GM10248 (cell line): ENCODE measurements around the gene DGKG.
A peak's percentile ranks its signal among the peaks of the same experiment; 100 is the strongest.

ENCODE experiments used
- CTCF ChIA-PET: fragments of 300-600 bp; sonication (Branson Sonifier 250); formaldehyde crosslinking; extraction: SDS; loops from one replicate; lab custom pipeline; 2021; ENCODE audit warnings: antibody characterized with exemption; lab: Yijun Ruan, JAX
- POLR2A ChIA-PET: fragments of 350-650 bp; sonication (Branson Sonifier 250); formaldehyde crosslinking; extraction: SDS; loops from one replicate; lab custom pipeline; 2020; ENCODE audit warnings: antibody characterized with exemption; lab: Yijun Ruan, JAX
- DNase-seq: peaks from one replicate; pipeline ENCODE4 v3.0.0; 2012; ENCODE audit errors: extremely low spot score
- CTCF ChIP-seq: IDR thresholded peaks from 2 replicates; pipeline ENCODE4 v1.5.1; 2012; ENCODE audit warnings: mild to moderate bottlenecking, low read depth; ENCODE audit errors: extremely low read depth, missing control alignments, control extremely low read depth

The DGKG gene

GRCh38 chr3:186241910-186242821, 119.9 kb downstream of the DGKG start:
- CTCF ChIA-PET: interaction anchor here (0.6 to 7.3 kb wide), 48 partner anchors 8 to 375 kb away, joined by 3 to 62 read pairs (median 4); partner anchors contain the start of genes DNAJB11 and ETV5
- DNase-seq: peak; percentile 77
- POLR2A ChIA-PET: interaction anchor here (0.6 kb wide), 1 partner anchor 239 kb away, joined by 3 read pairs; no protein-coding TSS in a partner anchor
- peak; percentile 76 for TF ChIP-seq CTCF

DNA sequence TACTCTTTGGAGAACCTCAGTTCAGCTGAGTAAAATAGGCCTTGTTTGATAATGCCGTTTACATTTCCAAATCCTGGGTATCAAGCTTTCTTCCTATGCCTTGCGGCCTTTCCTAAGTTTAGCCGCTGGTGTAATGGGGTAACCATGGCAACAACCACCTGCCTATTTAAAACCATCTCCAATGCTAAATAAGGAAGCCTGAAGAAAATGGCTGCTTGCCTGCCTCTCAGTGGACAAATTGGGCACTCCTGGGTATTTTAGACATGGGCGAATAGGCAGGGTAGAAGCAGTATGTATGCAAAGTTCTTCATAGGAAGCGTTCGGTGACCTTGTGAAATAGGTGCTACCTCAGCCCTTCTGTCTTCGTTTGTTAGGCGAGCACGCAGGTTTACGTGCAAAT, 122.7 kb downstream of the DGKG start:
- ChIA-PET POLR2A (no interaction called here), CTCF (interaction anchor here (1.4 kb wide), 1 partner anchor 16 kb away, joined by 3 read pairs; no protein-coding TSS in a partner anchor)
- no peak for TF ChIP-seq CTCF
- DNase-seq: no peak

GRCh38 chr3:186237915-186238314, 124.1 kb downstream of the DGKG start:
- CTCF ChIA-PET: interaction anchor here (0.8 to 1.0 kb wide), 5 partner anchors 37 to 380 kb away, joined by 3 to 5 read pairs (median 3); no protein-coding TSS in a partner anchor
- POLR2A ChIA-PET: no interaction called here
- DNase-seq: no peak
- TF ChIP-seq CTCF: no peak

GRCh38 chr3:186236357-186237020, 125.5 kb downstream of the DGKG start:
- CTCF ChIA-PET: interaction anchor here (1.1 to 1.8 kb wide), 3 partner anchors 33 to 293 kb away, joined by 3 to 8 read pairs (median 6); no protein-coding TSS in a partner anchor
- POLR2A ChIA-PET: no interaction called here
- no peak for DNase-seq
- TF ChIP-seq CTCF: no peak

GRCh38 chr3:186235554-186235953, 126.5 kb downstream of the DGKG start:
- DNase-seq: peak; percentile 54
- TF ChIP-seq CTCF: no peak
- CTCF ChIA-PET: interaction anchor here (1.5 to 1.8 kb wide), 2 partner anchors 32 to 292 kb away, joined by 3 to 8 read pairs; no protein-coding TSS in a partner anchor
- POLR2A ChIA-PET: no interaction called here

GRCh38 chr3:186234152-186234551, 127.9 kb downstream of the DGKG start:
- ChIA-PET POLR2A (no interaction called here), CTCF (no interaction called here)
- DNase-seq: no peak
- TF ChIP-seq CTCF: no peak
